Activated CD8-positive, alpha-beta memory T cell treated with anti-CD3 and anti-CD28 coated beads, Interleukin-2, amount 10 ng/mL, durations not matched to agents 7 days and 5 days (primary cell): ENCODE data around the gene RAB30. TPM values are rescaled to one million over a fixed set of nuclear protein-coding genes. Genes with fewer than 3 reads are reported as not detected.
A peak's percentile ranks its signal among the peaks of the same experiment; 100 is the strongest.

Experiments used
- ATAC-seq: fragments of 150-1000 bp; cut with Tn5 transposase; one replicate; pipeline ENCODE4 v1.10.0; 2021; ENCODE audit warnings: moderate library complexity
- CTCF ChIA-PET: fragments of 350-600 bp; sonication (Branson Sonifier 250); formaldehyde crosslinking; loops from one replicate; lab custom pipeline; 2021; ENCODE audit warnings: antibody characterized with exemption; lab: Charles Lee
- DNase-seq: peaks from one replicate; pipeline ENCODE4 v3.0.0-alpha.2; 2020
- H3K27ac Mint-ChIP-seq: one replicate; pipeline ENCODE4 v1.8.0; 2021; ENCODE audit warnings: mild to moderate bottlenecking, mixed read lengths
- H3K27me3 Mint-ChIP-seq: one replicate; pipeline ENCODE4 v1.8.0; 2021; ENCODE audit warnings: mixed read lengths
- H3K36me3 Mint-ChIP-seq: one replicate; pipeline ENCODE4 v1.8.0; 2021; ENCODE audit warnings: mild to moderate bottlenecking, mixed read lengths
- H3K4me1 Mint-ChIP-seq: one replicate; pipeline ENCODE4 v1.8.0; 2021; ENCODE audit warnings: mixed read lengths
- H3K4me3 Mint-ChIP-seq: one replicate; pipeline ENCODE4 v1.8.0; 2021; ENCODE audit warnings: mild to moderate bottlenecking, moderate library complexity, mixed read lengths
- H3K9me3 Mint-ChIP-seq: one replicate; pipeline ENCODE4 v1.8.0; 2022; ENCODE audit warnings: low read depth, mixed read lengths
- total RNA-seq, 2 experiments: library from RNA; stranded (reverse); gene quantifications; one replicate each; pipeline ENCODE4 v1.2.3, GENCODE V29; 2021

Gene RAB30
- total RNA-seq: 1 to 10 TPM; 7.0 to 7.7 TPM

- Mint-ChIP-seq H3K4me3 (no peak within 1 kb of the TSS), H3K36me3 (peaks cover 23% of the 10 kb centered on the region), H3K27ac (no peak within 1 kb of the TSS), H3K27me3 (no peaks in the 10 kb centered on the region), H3K9me3 (no peaks in the 10 kb centered on the region), H3K4me1 (peaks cover 38% of the 10 kb centered on the region)
- CTCF ChIA-PET: interaction anchor here (0.7 to 1.8 kb wide), 8 partner anchors 9 to 178 kb away, joined by 3 to 10 read pairs (median 3); partner anchors contain the start of genes DDIAS and PCF11
- ATAC-seq (peak; percentile 98), DNase-seq (peak; percentile 98)
These were observed at the start of gene RAB30 for GRCh38 chr11:83071567-83072349. TSS of gene RAB30 (minus strand) at chr11:83071897. CDS start at chr11:82997316, 74,581 bp downstream.

- no peak for ATAC-seq
- Mint-ChIP-seq H3K36me3 (peaks cover 2% of the 10 kb centered on the region), H3K4me1 (peaks cover 49% of the 10 kb centered on the region), H3K9me3 (no peaks in the 10 kb centered on the region), H3K27me3 (no peaks in the 10 kb centered on the region), H3K4me3 (no peak overlapping the region), H3K27ac (no peak overlapping the region)
- no peak for DNase-seq
- CTCF ChIA-PET: interaction anchor here (0.7 to 0.8 kb wide), 3 partner anchors 28 to 253 kb away, joined by 3 to 5 read pairs (median 3); no protein-coding TSS in a partner anchor
These were observed 48.6 kb upstream of the RAB30 start for GRCh38 chr11:83120327-83120726.

GRCh38 chr11:83119216-83119615, 47.5 kb upstream of the RAB30 start:
- no peaks in the 10 kb centered on the region for H3K27me3 Mint-ChIP-seq
- CTCF ChIA-PET: no interaction called here
- H3K4me1 Mint-ChIP-seq: peaks cover 55% of the 10 kb centered on the region
- no peaks in the 10 kb centered on the region for H3K9me3 Mint-ChIP-seq
- H3K36me3 Mint-ChIP-seq: peaks cover 3% of the 10 kb centered on the region
- H3K27ac Mint-ChIP-seq: no peak overlapping the region
- H3K4me3 Mint-ChIP-seq: no peak overlapping the region
- no peak for ATAC-seq
- DNase-seq: no peak

- no peak for ATAC-seq
- CTCF ChIA-PET: interaction anchor here (1.0 to 3.0 kb wide), 2 partner anchors 37 to 57 kb away, joined by 3 to 11 read pairs; partner anchors contain the start of gene PCF11
- peaks cover 3% of the 10 kb centered on the region for H3K36me3 Mint-ChIP-seq
- H3K27me3 Mint-ChIP-seq: no peaks in the 10 kb centered on the region
- peak overlapping the region; percentile 7 for H3K4me3 Mint-ChIP-seq
- H3K9me3 Mint-ChIP-seq: no peaks in the 10 kb centered on the region
- no peak for DNase-seq
- H3K4me1 Mint-ChIP-seq: peaks cover 55% of the 10 kb centered on the region
- peak overlapping the region; percentile 64 for H3K27ac Mint-ChIP-seq
These were observed 47.1 kb upstream of the RAB30 start for GRCh38 chr11:83118814-83119213.

- Mint-ChIP-seq H3K4me1 (peaks cover 41% of the 10 kb centered on the region), H3K4me3 (peak overlapping the region; percentile 80), H3K9me3 (no peaks in the 10 kb centered on the region), H3K27me3 (no peaks in the 10 kb centered on the region), H3K36me3 (peaks cover 5% of the 10 kb centered on the region), H3K27ac (peak overlapping the region; percentile 93)
- DNase-seq (no peak), ATAC-seq (no peak)
- CTCF ChIA-PET: interaction anchor here (0.7 to 3.0 kb wide), 3 partner anchors 9 to 1149 kb away, joined by 3 to 11 read pairs (median 4); partner anchors contain the start of gene PCF11
These were observed 44.4 kb upstream of the RAB30 start for GRCh38 chr11:83116015-83116641.

GRCh38 chr11:83115551-83115950, 43.9 kb upstream of the RAB30 start:
- H3K4me1 Mint-ChIP-seq: peaks cover 41% of the 10 kb centered on the region

GRCh38 chr11:83115026-83115425, 43.3 kb upstream of the RAB30 start:
- Mint-ChIP-seq H3K4me1 (peaks cover 41% of the 10 kb centered on the region), H3K27ac (no peak overlapping the region), H3K27me3 (no peaks in the 10 kb centered on the region), H3K4me3 (no peak overlapping the region), H3K9me3 (no peaks in the 10 kb centered on the region), H3K36me3 (peaks cover 9% of the 10 kb centered on the region)
- CTCF ChIA-PET: interaction anchor here (0.9 kb wide), 1 partner anchor 8 kb away, joined by 4 read pairs; no protein-coding TSS in a partner anchor
- DNase-seq (no peak), ATAC-seq (no peak)

More at GRCh38 chr11:83115551-83115950, 43.9 kb upstream of the RAB30 start:
- no peaks in the 10 kb centered on the region for H3K9me3 Mint-ChIP-seq
- H3K27me3 Mint-ChIP-seq: no peaks in the 10 kb centered on the region
- peak overlapping the region; percentile 56 for H3K4me3 Mint-ChIP-seq
- CTCF ChIA-PET: interaction anchor here (0.7 to 0.9 kb wide), 2 partner anchors 8 to 1150 kb away, joined by 3 to 4 read pairs; no protein-coding TSS in a partner anchor
- ATAC-seq (no peak), DNase-seq (no peak)
- peak overlapping the region; percentile 57 for H3K27ac Mint-ChIP-seq
- peaks cover 9% of the 10 kb centered on the region for H3K36me3 Mint-ChIP-seq

- H3K4me3 Mint-ChIP-seq: no peak overlapping the region
- no peaks in the 10 kb centered on the region for H3K27me3 Mint-ChIP-seq
- no peak overlapping the region for H3K27ac Mint-ChIP-seq
- H3K36me3 Mint-ChIP-seq: peaks cover 9% of the 10 kb centered on the region
- no peak for ATAC-seq
- CTCF ChIA-PET: interaction anchor here (1.6 kb wide), 1 partner anchor 17 kb away, joined by 4 read pairs; no protein-coding TSS in a partner anchor
- no peak for DNase-seq
- no peaks in the 10 kb centered on the region for H3K9me3 Mint-ChIP-seq
- H3K4me1 Mint-ChIP-seq: peaks cover 28% of the 10 kb centered on the region
These were observed 41.2 kb upstream of the RAB30 start for GRCh38 chr11:83112886-83113285.

- no peaks in the 10 kb centered on the region for H3K4me1 Mint-ChIP-seq
These were observed 33.5 kb upstream of the RAB30 start for GRCh38 chr11:83105168-83105567.

GRCh38 chr11:83102834-83103233, 31.1 kb upstream of the RAB30 start:
- CTCF ChIA-PET: interaction anchor here (1.6 kb wide), 1 partner anchor 34 kb away, joined by 4 read pairs; no protein-coding TSS in a partner anchor

More at GRCh38 chr11:83105168-83105567, 33.5 kb upstream of the RAB30 start:
- no peak overlapping the region for H3K4me3 Mint-ChIP-seq
- no peaks in the 10 kb centered on the region for H3K36me3 Mint-ChIP-seq
- H3K27ac Mint-ChIP-seq: no peak overlapping the region
- ATAC-seq (no peak), DNase-seq (no peak)
- H3K27me3 Mint-ChIP-seq: peaks cover 9% of the 10 kb centered on the region
- CTCF ChIA-PET: interaction anchor here (1.7 kb wide), 1 partner anchor 13 kb away, joined by 6 read pairs; no protein-coding TSS in a partner anchor
- H3K9me3 Mint-ChIP-seq: no peaks in the 10 kb centered on the region

GRCh38 chr11:83097429-83098075, 25.9 kb upstream of the RAB30 start:
- H3K27ac Mint-ChIP-seq: no peak overlapping the region
- CTCF ChIA-PET: no interaction called here
- no peaks in the 10 kb centered on the region for H3K27me3 Mint-ChIP-seq
- H3K4me3 Mint-ChIP-seq: no peak overlapping the region
- ATAC-seq (no peak), DNase-seq (no peak)
- no peaks in the 10 kb centered on the region for H3K36me3 Mint-ChIP-seq
- H3K9me3 Mint-ChIP-seq: no peaks in the 10 kb centered on the region
- H3K4me1 Mint-ChIP-seq: no peaks in the 10 kb centered on the region

More at GRCh38 chr11:83102834-83103233, 31.1 kb upstream of the RAB30 start:
- H3K36me3 Mint-ChIP-seq: no peaks in the 10 kb centered on the region
- no peaks in the 10 kb centered on the region for H3K9me3 Mint-ChIP-seq
- DNase-seq: no peak
- no peak overlapping the region for H3K4me3 Mint-ChIP-seq
- H3K27ac Mint-ChIP-seq: no peak overlapping the region
- no peaks in the 10 kb centered on the region for H3K4me1 Mint-ChIP-seq
- H3K27me3 Mint-ChIP-seq: peaks cover 9% of the 10 kb centered on the region
- ATAC-seq: no peak

- Mint-ChIP-seq H3K27me3 (no peaks in the 10 kb centered on the region), H3K27ac (no peak overlapping the region), H3K9me3 (no peaks in the 10 kb centered on the region), H3K4me3 (no peak overlapping the region), H3K36me3 (no peaks in the 10 kb centered on the region), H3K4me1 (peaks cover 3% of the 10 kb centered on the region)
- no peak for ATAC-seq
- DNase-seq: no peak
- CTCF ChIA-PET: interaction anchor here (0.8 to 1.4 kb wide), 2 partner anchors 10 to 18 kb away, joined by 3 read pairs; no protein-coding TSS in a partner anchor
These were observed 21.9 kb upstream of the RAB30 start for GRCh38 chr11:83093634-83094033.
